OCI-LY1 (cell line): ENCODE measurements around the gene SMAD7.

ENCODE experiments used
- H2AFZ ChIP-seq: fragments of 200-600 bp; sonication (generic), shearing (Covaris generic); 2 replicates; pipeline ENCODE4 v1.6.0; 2014; ENCODE audit warnings: antibody characterized with exemption, mild to moderate bottlenecking, low read length
- H3F3A ChIP-seq: fragments of 200-600 bp; sonication (generic), shearing (Covaris generic); 2 replicates; pipeline ENCODE4 v1.6.0; 2014; ENCODE audit warnings: mild to moderate bottlenecking, antibody characterized with exemption, low read length, moderate library complexity; ENCODE audit not compliant: insufficient read depth
- H3K27ac ChIP-seq: fragments of 200-600 bp; sonication (generic); 2 replicates; pipeline ENCODE4 v1.5.1; 2014; ENCODE audit warnings: low read length, mixed run types, mild to moderate bottlenecking, low read depth; ENCODE audit not compliant: poor library complexity, severe bottlenecking
- H3K27me3 ChIP-seq: fragments of 200-600 bp; sonication (generic); 2 replicates; pipeline ENCODE4 v1.6.0; 2014; ENCODE audit warnings: antibody characterized with exemption, mild to moderate bottlenecking, low read length, moderate library complexity; ENCODE audit not compliant: insufficient read depth
- H3K36me3 ChIP-seq: fragments of 200-600 bp; sonication (generic); 2 replicates; pipeline ENCODE4 v1.6.1; 2014; ENCODE audit warnings: mild to moderate bottlenecking, antibody characterized with exemption, low read length, moderate library complexity, mixed read lengths; ENCODE audit not compliant: insufficient read depth
- H3K4me1 ChIP-seq: fragments of 200-600 bp; sonication (generic); 2 replicates; pipeline ENCODE4 v1.5.1; 2014; ENCODE audit warnings: mild to moderate bottlenecking, low read length, moderate library complexity; ENCODE audit not compliant: insufficient read depth, severe bottlenecking
- H3K4me2 ChIP-seq: fragments of 200-600 bp; sonication (generic), shearing (Covaris generic); 2 replicates; pipeline ENCODE4 v1.6.1; 2014; ENCODE audit warnings: low read length
- H3K4me3 ChIP-seq: fragments of 200-600 bp; sonication (generic); 2 replicates; pipeline ENCODE4 v1.5.1; 2014; ENCODE audit warnings: low read length, low read depth, mild to moderate bottlenecking, mixed read lengths; ENCODE audit not compliant: poor library complexity, severe bottlenecking
- H3K79me2 ChIP-seq: fragments of 200-600 bp; shearing (Covaris generic); 2 replicates; pipeline ENCODE4 v1.6.1; 2016; ENCODE audit warnings: mixed run types, low read length, mixed read lengths; ENCODE audit not compliant: insufficient read depth
- H3K9ac ChIP-seq: fragments of 200-600 bp; sonication (generic), shearing (Covaris generic); 2 replicates; pipeline ENCODE4 v1.6.1; 2014; ENCODE audit warnings: mild to moderate bottlenecking, low read length, mixed read lengths
- H3K9me2 ChIP-seq: fragments of 200-600 bp; sonication (generic), shearing (Covaris generic); 2 replicates; pipeline ENCODE4 v1.6.1; 2014; ENCODE audit warnings: low read depth, mild to moderate bottlenecking, low read length, mixed read lengths
- H3K9me3 ChIP-seq: fragments of 200-600 bp; shearing (Covaris generic); 2 replicates; pipeline ENCODE4 v1.6.1; 2014; ENCODE audit warnings: low read length, mixed read lengths
- H4K20me1 ChIP-seq: fragments of 200-600 bp; sonication (generic), shearing (Covaris generic); 2 replicates; pipeline ENCODE4 v1.6.0; 2016; ENCODE audit warnings: mild to moderate bottlenecking, low read length; ENCODE audit not compliant: insufficient read depth
- CTCF ChIP-seq: fragments of 200-600 bp; sonication (generic), shearing (Covaris generic); IDR thresholded peaks from 2 replicates; pipeline ENCODE4 v1.5.1; 2017; ENCODE audit warnings: mild to moderate bottlenecking, antibody characterized with exemption, low read length, moderate library complexity, mixed read lengths
- EZH2 ChIP-seq: fragments of 200-600 bp; sonication (generic), shearing (Covaris generic); IDR thresholded peaks from 2 replicates; pipeline ENCODE4 v1.8.0; 2017; ENCODE audit warnings: borderline replicate concordance, mixed run types, mild to moderate bottlenecking, antibody characterized with exemption, low read length, moderate library complexity, mixed read lengths

The SMAD7 gene

GRCh38 chr18:48974304-48975119 lies 23.7 kb upstream of the SMAD7 start:
- Histone ChIP-seq H3K9me2 (no peaks in the 10 kb centered on the region), H3F3A (peaks cover 3% of the 10 kb centered on the region; the same call in 1 of the 2 replicates), H3K79me2 (no peaks in the 10 kb centered on the region), H3K36me3 (no peaks in the 10 kb centered on the region), H2AFZ (no peak overlapping the region), H3K27me3 (peaks cover 12% of the 10 kb centered on the region; the same call in 1 of the 2 replicates), H3K9me3 (no peaks in the 10 kb centered on the region), H3K4me3 (peak overlapping the region; percentile 66), H3K9ac (no peak overlapping the region), H3K27ac (no peak overlapping the region), H3K4me2 (peak overlapping the region; percentile 84; the same call in 1 of the 2 replicates), H3K4me1 (peaks cover 19% of the 10 kb centered on the region), H4K20me1 (no peaks in the 10 kb centered on the region)
- TF ChIP-seq EZH2: no peak
- TF ChIP-seq CTCF: peak; percentile 16; the same call in 1 of the 2 replicates

GRCh38 chr18:48973731-48974130 lies 23.0 kb upstream of the SMAD7 start:
- no peak overlapping the region for H3K9ac ChIP-seq
- H4K20me1 ChIP-seq: no peaks in the 10 kb centered on the region
- no peak overlapping the region for H3K4me2 ChIP-seq
- no peak overlapping the region for H3K4me3 ChIP-seq
- no peaks in the 10 kb centered on the region for H3K79me2 ChIP-seq
- no peak overlapping the region for H3K27ac ChIP-seq
- no peaks in the 10 kb centered on the region for H3K9me3 ChIP-seq
- no peak overlapping the region for H2AFZ ChIP-seq
- peaks cover 16% of the 10 kb centered on the region; the same call in 1 of the 2 replicates for H3K27me3 ChIP-seq
- peaks cover 19% of the 10 kb centered on the region for H3K4me1 ChIP-seq
- H3F3A ChIP-seq: peaks cover 3% of the 10 kb centered on the region; the same call in 1 of the 2 replicates
- TF ChIP-seq EZH2: no peak
- no peak for TF ChIP-seq CTCF
- no peaks in the 10 kb centered on the region for H3K9me2 ChIP-seq
- no peaks in the 10 kb centered on the region for H3K36me3 ChIP-seq

GRCh38 chr18:48968412-48969215 lies 17.8 kb upstream of the SMAD7 start:
- Histone ChIP-seq H3K4me3 (no peak overlapping the region), H3K4me2 (no peak overlapping the region), H2AFZ (no peak overlapping the region)

More at GRCh38 chr18:48968412-48969215, 17.8 kb upstream of the SMAD7 start:
- Histone ChIP-seq H3K9me3 (no peaks in the 10 kb centered on the region), H3K9ac (no peak overlapping the region), H3K36me3 (no peaks in the 10 kb centered on the region), H3F3A (no peaks in the 10 kb centered on the region), H3K27ac (no peak overlapping the region), H3K9me2 (no peaks in the 10 kb centered on the region), H4K20me1 (0 out of 2 replicates have a peak, but pooled peaks cover 2% of the 10 kb centered on the region), H3K27me3 (peaks cover 13% of the 10 kb centered on the region), H3K79me2 (no peaks in the 10 kb centered on the region), H3K4me1 (no peaks in the 10 kb centered on the region)
- TF ChIP-seq EZH2 (no peak), CTCF (no peak)
